Measurements from ENCODE around the gene RAB25.
"Not testable (repeated sequence)": the region's sequence is repeated elsewhere in the genome, so short reads cannot be mapped to it uniquely, and the experiment has no call there.

Gene RAB25

DNA sequence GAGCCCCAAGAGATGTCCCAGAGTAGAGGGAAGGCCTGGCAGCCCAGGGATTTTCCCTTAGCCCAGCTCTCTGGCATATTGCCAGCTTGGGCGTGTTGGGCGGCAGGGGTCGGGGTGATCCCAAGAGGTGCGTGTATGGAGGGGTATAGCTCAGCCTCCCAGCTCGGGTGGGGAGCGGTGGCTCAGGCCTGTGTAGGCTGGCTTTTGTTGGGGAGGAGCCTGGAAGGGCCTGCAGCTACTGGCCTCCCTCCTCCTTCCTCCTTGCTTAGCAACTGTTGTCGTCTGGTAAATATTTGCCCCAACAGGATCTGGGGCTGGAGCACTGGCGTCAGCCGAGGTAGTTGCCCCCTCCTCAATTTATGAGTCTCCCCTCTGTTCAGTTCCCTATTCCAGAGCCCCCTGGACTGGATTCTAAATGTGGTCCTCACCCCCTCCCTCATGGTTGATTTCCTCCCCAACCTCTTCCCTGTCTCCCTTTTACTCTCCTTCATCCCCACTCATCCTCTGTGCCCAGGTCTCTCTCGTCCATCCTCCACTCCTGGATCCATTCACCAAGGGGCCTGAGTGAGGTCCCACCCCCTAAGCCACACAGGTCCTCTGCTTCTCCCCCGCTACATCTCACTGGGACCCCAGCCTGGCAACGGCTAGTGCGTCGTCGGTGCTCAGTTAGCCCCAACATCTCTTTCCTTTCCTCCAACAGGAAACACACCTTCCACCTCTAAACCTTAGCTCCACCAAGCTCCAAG is 43.3 kb downstream of the RAB25 start:
- DNase-seq: peak; percentile 68

DNA sequence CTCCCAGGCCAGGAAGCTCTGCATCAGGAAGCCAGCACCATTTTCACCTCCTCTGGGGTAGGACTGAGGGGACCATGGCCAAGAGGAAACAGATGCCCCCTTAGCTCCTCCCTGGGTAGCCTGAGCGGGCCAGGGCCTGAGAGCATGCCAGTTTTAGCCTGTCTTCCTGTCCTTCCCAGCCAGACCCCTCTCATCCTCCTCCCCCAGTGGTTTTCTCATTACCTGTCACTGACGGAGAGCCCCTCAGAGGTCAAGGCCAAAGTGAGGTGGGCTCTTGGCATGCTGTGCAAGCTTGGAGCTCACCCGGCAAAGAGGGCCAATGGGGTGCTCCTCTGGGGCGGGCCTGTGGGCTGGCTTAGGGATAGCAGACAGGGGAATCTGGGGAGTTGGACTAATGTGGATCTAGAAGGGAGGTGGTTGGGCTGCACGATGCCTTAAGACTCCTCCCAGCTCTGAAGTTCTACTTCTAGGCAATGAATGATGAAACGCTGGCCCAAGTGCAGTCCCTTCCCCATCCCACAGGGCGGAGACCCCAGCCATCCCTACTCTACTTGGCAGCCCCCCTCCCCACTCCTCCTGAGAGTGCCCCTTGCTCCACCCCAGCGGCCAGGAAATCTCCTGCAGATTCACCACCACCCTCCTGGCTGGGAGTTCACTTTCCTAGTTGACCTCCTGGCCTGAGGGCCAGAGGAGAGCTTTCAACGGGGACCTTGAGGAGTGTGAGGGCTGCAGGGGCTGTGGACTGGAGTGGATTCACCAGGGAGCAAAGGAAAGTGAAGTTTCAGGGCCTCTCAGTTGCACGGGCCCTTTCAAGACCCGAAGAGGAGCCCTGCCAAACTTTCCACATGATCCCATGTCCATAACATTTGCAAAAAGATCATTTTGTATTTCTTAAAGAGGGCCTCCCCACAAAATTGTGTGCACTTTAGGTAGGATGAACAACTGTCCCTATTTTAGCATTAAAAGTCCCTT is 44.2 kb downstream of the RAB25 start:
- DNase-seq: no peak

DNA sequence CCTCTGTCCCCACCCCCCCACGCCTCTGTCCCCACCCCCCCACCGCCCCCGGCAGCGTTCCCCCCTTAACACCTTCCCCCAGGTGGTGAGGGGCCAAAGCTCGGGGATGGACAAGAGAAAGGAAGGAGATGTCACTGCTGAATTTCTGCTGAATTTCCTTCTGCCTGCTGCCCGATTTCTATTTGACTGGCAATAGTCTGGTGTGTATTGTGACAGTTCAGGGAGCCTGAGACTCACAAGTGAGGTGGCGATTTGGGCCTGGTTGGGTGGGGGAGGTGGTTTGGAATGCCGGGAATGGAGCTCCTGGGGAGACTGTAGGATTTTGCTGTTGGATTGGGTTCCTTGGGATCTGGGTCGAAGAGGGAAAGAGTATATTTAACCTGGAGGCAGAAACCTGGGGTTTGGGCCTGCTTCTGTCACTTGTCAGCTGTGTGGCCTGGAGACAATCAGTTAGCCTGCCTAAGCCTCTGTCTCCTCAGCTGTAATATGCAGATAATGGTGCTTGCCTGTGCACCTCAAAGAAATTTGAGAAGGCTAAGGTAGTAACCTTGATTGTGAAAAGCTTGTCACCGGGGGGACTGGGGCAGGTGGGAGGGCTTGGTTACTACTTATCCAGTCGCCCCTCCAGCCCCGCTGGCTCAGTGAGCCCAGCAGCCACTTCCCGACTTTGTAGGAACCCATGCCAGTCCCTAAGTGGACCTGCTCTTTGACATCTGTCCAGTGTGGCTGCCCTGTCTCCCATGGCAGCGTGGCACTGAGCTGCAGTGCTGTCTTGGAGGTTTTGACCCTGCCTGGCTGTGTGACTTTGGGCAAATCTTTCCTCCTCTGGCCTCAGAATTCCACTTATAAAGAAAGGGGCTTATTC is 45.9 kb downstream of the RAB25 start:
- no peak for DNase-seq

DNA sequence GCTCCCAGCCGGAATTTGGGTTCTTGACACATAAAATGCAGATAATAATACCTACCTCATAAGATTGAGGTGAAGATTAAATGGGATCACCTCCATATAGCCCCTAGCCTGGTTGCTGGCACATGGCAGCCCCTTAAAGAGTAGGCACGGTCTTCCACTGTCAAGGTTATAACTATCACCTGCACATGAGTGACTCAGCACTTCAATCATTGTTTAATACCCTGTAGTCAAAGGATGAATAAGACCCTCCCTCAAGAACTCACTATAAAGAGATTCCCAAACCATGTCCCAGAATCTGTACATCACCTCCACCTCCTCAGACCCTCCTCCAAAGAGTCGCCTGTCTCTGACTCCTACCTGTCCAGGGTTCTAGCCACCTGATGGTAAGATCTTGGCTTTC is 47.1 kb downstream of the RAB25 start:
- DNase-seq: no peak

DNA sequence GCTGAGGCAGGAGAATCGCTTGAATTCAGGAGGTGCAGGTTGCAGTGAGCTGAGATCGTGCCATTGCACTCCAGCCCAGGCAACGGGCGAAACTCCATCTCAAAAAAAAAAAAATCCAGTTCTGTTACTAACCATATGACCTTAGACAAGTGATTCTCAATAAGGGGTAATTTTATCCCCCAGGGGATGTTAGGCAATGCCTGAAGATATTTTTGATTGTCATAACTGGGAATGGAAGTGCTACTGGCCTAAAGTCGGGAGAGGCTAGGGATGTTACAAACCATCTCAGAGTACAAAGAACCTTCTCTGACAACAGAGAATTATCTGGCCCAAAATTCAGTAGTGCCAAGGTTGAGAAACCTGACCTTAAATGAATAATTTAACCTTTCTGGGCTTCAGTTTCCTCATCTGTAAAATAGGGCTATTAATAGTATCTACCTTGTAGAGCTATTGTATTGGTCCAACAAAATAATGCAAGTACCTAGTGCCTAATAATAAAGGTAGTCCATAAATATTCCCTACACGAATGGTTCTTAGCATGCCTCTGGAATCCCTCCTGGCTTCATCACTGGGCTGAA is 47.8 kb downstream of the RAB25 start:
- DNase-seq: no peak

DNA sequence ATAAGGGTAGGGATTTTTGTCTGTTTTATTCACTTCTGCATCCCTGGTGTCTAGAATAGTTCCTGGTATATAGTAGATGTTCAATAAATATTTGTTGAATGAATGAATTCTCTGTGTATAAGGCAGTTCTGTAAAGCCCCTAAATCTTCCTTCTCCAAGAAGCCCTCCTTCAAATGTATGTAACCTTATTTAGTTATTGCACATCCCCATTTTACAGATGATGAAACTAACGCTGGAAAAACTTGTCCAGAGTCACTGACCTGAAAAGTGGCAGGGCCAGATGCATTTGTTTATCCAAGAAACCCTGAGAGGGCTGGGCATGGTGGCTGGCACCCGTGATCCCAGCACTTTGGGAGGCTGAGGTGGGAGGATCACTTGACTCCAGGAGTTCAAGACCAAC is 49.3 kb downstream of the RAB25 start:
- no peak for DNase-seq

DNA sequence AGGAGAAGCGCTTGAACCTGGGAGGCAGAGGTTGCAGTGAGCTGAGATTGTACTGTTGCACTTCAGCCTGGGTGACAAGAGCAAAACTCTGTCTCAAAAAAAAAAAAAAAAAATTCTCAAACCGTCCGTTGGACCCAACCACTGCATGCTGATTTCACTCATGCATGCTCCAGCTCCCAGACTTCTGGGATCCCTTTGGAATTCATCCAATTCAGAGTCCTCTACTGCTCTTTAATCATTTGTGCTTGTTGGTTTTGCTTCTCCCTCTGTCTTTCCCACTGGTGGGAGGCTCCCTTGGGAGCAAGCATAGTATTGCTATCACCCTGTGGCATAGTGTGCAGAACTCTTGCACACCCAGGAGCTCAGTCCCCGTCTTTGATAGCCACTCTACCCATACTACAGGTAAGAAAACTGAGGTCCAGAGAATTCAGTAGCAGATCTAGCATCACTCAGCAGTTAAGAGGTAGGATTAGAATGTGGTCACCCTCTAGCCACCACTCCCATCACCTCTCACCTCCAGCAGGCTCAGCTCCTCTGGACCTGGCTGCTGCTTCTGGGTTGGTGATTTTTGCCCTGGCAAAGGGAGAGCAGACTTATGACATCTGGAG is 50.5 kb downstream of the RAB25 start:
- DNase-seq: no peak

DNA sequence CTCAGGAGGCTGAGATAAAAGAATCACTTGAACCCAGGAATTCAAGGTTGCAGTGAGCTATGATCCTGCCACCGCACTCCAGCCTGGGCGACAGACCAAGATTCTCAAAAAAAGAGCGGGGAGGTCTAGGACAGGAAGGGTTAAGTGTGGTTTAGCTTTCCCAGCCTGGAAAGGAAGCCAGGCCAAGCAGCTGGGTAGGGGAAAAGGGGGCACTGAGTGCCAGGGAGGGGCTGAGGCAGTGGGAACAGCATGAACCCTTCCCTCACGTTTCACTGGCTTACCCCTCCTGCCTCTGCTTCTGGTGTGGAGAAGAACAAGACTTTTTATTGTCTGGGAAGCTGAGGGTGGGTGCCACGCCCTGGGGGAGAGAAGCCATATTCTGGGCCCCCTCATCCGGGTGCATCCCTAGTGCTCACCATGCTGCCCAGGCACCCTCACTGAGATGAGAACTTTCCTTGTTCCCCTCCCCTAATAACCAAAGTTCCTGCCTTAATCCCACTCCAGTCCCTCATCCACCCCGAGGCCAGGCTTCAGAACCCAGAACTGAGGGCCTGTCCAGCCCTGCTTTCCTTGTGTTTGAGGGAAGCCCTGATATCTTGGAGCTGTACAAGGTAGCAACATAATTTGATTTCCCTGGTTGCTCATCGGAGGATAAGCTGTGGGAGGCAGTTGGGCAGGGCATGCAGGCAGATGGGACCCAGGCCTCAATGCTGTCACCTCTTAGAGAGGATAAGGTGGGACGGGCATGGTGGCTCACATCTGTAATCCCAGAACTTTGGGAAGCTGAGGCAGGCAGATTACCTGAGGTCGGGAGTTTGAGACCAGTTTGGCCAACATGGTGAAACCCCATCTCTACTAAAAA is 51.5 kb downstream of the RAB25 start:
- no peak for DNase-seq

DNA sequence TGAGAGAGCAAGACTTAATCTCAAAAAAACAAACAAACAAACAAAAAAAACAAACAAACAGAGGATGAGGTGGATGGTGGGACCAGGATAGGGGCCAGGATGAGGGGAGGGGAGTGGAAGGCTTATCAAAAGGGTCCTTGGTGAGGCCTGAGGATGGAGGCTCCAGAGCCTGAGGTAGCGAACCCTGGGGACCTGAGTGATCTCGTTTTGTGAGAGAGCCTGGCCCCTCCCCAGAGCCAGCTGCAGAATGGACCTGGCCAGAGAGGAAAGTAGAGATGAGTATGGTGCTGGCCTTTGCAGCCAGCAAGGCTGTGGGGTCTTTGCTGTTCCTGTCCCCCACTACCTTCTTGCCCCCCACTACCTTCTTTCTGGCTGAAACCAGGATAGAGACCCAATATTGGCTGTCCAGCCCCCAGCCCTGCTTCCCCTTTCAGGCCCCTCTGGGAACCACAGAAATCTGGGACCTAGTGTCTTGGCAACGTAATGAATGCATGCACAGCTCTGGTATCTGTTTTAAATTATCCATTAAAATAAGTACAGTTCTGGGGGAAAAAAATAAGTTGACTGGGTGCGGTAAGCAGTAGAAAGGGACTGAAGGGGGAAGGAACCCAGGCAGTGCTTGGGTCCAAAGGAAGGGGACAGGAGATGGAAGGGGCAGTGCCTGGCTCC is 52.5 kb downstream of the RAB25 start:
- no peak for DNase-seq

DNA sequence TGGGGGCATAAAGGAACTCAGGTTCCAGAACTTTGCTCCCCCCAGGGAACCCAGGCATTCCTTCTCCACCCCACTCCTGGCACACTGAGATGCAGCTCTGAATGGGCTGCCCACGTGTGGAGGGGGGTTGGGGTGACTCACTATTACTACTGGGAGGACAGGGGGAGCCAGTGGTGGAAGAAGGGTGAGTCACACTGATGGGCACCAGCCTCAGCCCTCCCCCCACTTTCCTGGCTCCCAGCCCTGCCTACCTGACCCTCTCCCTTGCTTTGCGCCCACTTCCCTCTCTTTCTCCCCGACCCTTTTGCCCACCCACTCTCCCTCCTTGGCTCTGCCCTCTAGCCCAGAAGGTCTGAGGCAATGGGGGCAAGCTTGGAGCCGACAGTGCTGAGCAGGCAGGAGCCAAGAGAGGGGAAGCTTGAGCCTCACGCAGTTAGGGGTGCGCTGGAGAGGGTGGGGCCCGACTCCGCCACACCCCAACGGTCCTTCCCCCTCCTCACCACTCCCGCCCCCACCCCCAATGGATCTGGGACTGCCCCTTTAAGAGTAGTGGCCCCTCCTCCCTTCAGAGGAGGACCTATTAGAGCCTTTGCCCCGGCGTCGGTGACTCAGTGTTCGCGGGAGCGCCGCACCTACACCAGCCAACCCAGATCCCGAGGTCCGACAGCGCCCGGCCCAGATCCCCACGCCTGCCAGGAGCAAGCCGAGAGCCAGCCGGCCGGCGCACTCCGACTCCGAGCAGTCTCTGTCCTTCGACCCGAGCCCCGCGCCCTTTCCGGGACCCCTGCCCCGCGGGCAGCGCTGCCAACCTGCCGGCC is 53.4 kb downstream of the RAB25 start, which contains the start of gene LMNA:
TSS of gene LMNA (plus strand) at position 611 of the 818 bp plus-strand sequence. CDS start 208 bp downstream, outside the sequence.
- peak; percentile 93 for DNase-seq

DNA sequence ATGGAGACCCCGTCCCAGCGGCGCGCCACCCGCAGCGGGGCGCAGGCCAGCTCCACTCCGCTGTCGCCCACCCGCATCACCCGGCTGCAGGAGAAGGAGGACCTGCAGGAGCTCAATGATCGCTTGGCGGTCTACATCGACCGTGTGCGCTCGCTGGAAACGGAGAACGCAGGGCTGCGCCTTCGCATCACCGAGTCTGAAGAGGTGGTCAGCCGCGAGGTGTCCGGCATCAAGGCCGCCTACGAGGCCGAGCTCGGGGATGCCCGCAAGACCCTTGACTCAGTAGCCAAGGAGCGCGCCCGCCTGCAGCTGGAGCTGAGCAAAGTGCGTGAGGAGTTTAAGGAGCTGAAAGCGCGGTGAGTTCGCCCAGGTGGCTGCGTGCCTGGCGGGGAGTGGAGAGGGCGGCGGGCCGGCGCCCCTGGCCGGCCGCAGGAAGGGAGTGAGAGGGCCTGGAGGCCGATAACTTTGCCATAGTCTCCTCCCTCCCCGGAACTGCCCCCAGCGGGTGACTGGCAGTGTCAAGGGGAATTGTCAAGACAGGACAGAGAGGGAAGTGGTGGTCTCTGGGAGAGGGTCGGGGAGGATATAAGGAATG is 54.1 kb downstream of the RAB25 start:
- no peak for DNase-seq

DNA sequence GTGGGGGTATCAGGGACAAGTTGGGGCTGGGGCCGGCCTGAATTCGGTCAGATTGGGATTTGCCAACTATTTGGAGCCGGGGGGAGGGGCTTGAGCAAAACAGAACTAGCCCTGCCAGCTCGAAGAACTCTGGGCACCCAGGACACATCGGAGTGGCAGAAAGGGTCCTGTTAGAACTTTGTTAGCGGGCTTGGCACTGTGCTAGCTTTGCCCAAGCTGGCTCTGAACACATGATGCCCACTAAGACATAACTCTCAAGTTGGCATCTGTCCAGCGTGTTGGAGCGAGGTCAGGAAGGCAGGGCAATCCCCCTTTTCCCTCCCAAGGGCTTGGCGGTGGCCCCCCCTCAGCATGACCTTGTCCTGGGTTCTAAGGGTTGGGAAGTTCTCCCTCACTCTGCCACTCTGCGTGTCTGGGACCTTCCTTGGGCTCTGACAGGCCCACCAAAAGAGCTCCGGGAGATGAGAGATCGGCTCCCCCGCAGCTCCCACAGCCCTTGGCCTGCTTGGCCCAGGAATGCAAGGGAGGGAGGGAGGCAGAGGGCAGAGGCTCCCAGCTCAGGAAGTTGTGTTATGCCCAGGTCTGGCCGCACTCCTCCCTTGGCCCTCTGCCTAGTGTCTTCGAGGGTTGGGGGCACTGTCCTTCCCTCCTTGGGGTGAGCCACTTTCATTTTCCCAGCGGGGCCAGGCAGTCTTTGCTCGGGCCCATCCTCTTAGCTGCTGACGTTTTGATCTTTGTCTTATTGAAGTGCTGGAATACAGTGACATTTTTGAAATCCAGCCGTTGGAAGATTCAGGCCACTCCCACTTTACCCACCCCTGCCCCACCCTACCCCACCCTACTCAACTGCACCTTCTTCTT is 54.8 kb downstream of the RAB25 start:
- no peak for DNase-seq

DNA sequence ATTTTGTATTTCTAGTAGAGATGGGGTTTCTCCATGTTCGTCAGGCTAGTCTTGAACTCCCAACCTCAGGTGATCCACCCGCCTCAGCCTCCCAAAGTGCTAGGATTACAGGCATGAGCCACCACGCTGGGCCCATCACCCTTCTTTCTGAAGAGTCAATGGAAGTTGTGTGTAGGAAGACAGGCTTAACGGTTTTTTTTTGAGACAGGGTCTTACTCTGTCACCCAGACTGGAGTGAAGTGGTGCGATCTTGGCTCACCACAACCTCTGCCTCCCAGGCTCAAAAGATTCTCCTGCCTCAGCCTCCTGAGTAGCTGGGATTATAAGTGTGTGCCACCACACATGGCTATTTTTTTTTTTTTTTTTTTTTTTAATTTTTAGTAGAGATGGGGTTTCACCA is 55.8 kb downstream of the RAB25 start:
- DNase-seq: not testable (repeated sequence)

DNA sequence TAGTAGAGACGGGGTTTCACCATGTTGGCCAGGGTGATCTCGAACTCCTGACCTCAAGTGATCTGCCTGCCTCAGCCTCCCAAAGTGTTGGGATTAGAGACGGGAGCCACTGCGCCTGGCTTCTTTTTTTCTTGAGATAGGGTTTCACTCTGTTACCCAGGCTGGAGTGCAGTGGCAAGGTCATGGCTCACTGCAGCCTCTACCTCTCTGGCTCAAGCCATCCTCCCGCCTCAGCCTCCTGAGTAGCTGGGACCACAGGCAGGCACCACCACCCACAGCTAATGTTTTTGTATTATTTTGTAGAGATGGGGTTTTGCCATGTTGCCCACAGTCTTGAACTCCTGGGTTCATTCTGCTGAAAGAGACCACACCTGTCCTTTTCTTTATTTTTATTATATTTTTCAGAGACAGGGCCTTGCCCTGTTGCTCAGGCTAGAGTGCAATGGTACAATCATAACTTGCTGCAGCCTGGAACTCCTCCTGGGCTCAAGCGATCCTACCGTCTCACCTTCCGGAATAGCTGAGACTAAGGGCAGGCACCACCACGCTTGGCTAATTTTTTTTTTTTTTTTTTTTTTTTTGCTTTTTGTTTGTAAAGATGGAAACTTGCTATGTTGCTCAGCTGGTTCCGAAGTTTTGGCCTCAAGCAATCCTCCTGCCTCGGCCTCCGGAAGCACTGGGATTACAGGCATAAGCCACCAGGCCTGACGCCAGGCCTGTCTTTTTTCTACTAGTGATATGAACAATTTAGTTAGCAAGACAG is 56.6 kb downstream of the RAB25 start:
- no peak for DNase-seq

DNA sequence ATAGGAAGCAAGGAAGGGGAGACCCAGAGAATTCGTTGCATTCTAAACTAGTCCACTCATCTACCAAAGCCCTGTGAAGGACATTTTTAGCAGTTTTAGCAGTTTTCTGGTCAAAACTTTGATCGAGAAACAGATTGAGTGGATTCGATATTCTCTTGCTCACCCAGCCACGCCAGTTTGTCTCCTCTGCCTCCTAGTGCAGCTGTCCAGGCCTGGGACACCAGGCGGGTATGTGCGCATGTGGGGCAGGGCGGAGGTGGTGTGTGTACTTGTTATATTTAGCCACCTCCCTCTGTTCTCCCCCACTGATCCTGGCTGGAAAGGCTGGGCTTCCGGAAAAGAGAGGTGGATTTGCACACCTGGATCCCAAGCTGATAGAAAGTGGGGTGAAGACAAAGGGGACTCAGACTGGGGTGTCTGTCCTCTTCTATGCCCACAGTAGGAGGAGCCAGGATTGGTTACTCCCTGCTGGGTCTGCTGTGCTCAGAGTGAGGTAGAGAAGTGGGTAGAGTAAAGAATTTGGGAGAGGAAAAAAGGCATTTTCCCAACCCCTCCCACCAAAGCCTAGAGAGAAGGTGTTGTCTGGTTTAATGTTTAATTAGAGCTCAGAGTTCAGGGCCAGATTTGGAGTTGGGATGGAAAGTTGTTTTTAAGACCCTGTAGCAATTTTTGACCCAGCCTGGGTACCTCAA is 57.4 kb downstream of the RAB25 start:
- DNase-seq: no peak

DNA sequence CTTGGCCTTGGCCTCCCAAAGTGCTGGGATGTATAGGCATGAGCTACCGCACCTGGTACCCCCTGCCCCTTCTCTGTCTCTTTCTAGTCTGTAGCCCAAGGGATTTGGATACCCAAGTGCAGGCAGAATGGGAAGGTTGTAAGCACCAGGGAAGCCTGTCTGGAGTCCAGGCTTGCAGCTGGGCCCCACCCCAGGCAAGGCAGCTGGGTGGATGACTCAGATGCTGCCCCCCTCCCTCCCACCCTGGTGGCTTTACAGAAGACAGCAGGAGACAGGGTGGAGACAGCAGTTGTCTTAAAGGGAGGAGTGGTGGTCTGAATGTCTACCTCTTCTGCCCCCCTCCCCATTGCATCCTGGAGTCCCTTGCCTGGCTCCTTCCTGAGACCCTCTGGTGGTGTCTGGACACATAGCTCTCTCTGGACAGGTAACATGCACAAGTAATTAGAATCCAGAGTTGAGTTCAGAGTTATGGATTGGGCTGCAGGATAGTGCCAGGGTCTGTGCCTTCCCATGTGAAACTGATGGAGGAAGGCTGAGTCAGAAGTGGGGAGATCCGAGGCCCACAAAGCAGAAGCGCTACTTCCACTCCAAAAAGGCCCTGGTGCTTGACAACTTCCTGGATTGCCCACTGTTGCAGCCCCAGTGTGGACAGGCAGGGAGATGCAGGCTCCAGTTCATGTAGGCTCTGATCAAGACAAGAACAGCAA is 58.7 kb downstream of the RAB25 start:
- peak; percentile 49 for DNase-seq

Measured in activated CD4-positive, alpha-beta T cell treated with anti-CD3 and anti-CD28 coated beads, Interleukin-2, Interleukin-6, amounts not matched to agents 100 ng/mL and 50 ng/mL, durations not matched to agents 16 hours and 8 hours (primary cell).